HCT116 (cell line): Measurements from ENCODE around the gene PPP1R14C. TPM values are rescaled to one million over a fixed set of nuclear protein-coding genes. Genes with fewer than 3 reads are reported as not detected.

ENCODE experiments used
- ATAC-seq: fragments of 200-7000 bp; cut with Tn5 transposase; 2 replicates; pipeline ENCODE4 v1.9.1; 2020; ENCODE audit warnings: mild to moderate bottlenecking, moderate library complexity
- BruUV-seq: library from RNA; stranded (reverse); fragments of 400-500 nt; replicated peaks from 2 replicates; lab custom pipeline; 2021; lab: Mats Ljungman, UMichigan
- CTCF ChIA-PET: fragments of 300-600 bp; sonication (Branson Sonifier 250); formaldehyde crosslinking; loops from one replicate; lab custom pipeline; 2021; ENCODE audit warnings: antibody characterized with exemption; lab: Charles Lee
- POLR2A ChIA-PET: fragments of 300-600, 350-600 bp; sonication (Branson Sonifier 250); formaldehyde crosslinking; loops from one replicate; lab custom pipeline; 2021; ENCODE audit warnings: antibody characterized with exemption; lab: Charles Lee
- RAD21 ChIA-PET, 2 experiments: fragments of 300-600 bp; sonication (Branson Sonifier 250); formaldehyde crosslinking; loops; one replicate each; lab custom pipeline; 2023; ENCODE audit warnings: low total read pairs in 2 of 2; ENCODE audit not compliant: uncharacterized antibody in 2 of 2, unreplicated experiment in 2 of 2, low non-redundant PET in 1 of 2; lab: Charles Lee
- DNase-seq: peaks from one replicate; pipeline ENCODE4 v3.0.0-alpha.2; 2010; ENCODE audit warnings: low read depth, low spot score
- H2AFZ ChIP-seq: fragments of 200-600 bp; shearing (Covaris generic), sonication (generic); 2 replicates; pipeline ENCODE4 v1.6.1; 2017; ENCODE audit warnings: low read depth, mixed run types, mixed read lengths, antibody characterized with exemption, low read length; ENCODE audit not compliant: poor library complexity, severe bottlenecking
- H3K27ac ChIP-seq: 2 replicates; pipeline ENCODE4 v1.5.1; 2012; ENCODE audit warnings: low read depth, low read length
- H3K27me3 ChIP-seq: fragments of 200-600 bp; sonication (generic); 2 replicates; pipeline ENCODE4 v1.6.1; 2016; ENCODE audit warnings: mixed run types, low read length, mixed read lengths; ENCODE audit not compliant: insufficient read depth
- H3K36me3 ChIP-seq, 2 experiments: fragments of 200-500 bp in 1 of 2; fragments of 200-600 bp in 1 of 2; sonication (Bioruptor generic) in 1 of 2; sonication (generic) in 1 of 2; 2 replicates each; pipeline versions ENCODE4 v1.5.1 to v1.6.1; 2014 to 2016; ENCODE audit warnings: low read length in 2 of 2, inconsistent platforms in 1 of 2, mixed read lengths in 1 of 2, mixed run types in 1 of 2; ENCODE audit not compliant: insufficient read depth in 2 of 2, control insufficient read depth in 1 of 2
- H3K4me1 ChIP-seq, 2 experiments: fragments of 200-600 bp in 1 of 2; sonication (generic) in 1 of 2; 2 replicates each; pipeline versions ENCODE4 v1.5.1 to v1.6.1; 2012 to 2017; ENCODE audit warnings: low read length in 2 of 2, inconsistent platforms in 1 of 2, mild to moderate bottlenecking in 1 of 2, mixed read lengths in 1 of 2, mixed run types in 1 of 2, moderate library complexity in 1 of 2; ENCODE audit not compliant: insufficient read depth in 2 of 2, control insufficient read depth in 1 of 2
- H3K4me2 ChIP-seq: fragments of 200-600 bp; sonication (generic); 2 replicates; pipeline ENCODE4 v1.6.1; 2017; ENCODE audit warnings: mixed run types, low read length, mixed read lengths
- H3K4me3 ChIP-seq, 2 experiments: fragments of 200-600 bp in 1 of 2; sonication (generic) in 1 of 2; replicated peaks in 1 of 2; 2 replicates each; pipeline ENCODE4 v1.5.1; 2011 to 2016; ENCODE audit warnings: low read length in 2 of 2, control low read depth in 1 of 2, low read depth in 1 of 2, mild to moderate bottlenecking in 1 of 2, mixed read lengths in 1 of 2, mixed run types in 1 of 2
- H3K79me2 ChIP-seq: fragments of 200-600 bp; sonication (generic); 2 replicates; pipeline ENCODE4 v1.6.1; 2017; ENCODE audit warnings: mild to moderate bottlenecking, mixed run types, low read length, moderate library complexity, mixed read lengths; ENCODE audit not compliant: insufficient read depth
- H3K9ac ChIP-seq: fragments of 200-600 bp; sonication (generic); 2 replicates; pipeline ENCODE4 v1.6.1; 2016; ENCODE audit warnings: low read length, mixed read lengths
- H3K9me2 ChIP-seq: fragments of 200-600 bp; sonication (generic), shearing (Covaris generic); 2 replicates; pipeline ENCODE4 v1.6.1; 2017; ENCODE audit warnings: mixed run types, mild to moderate bottlenecking, moderate library complexity; ENCODE audit not compliant: insufficient read depth
- H3K9me3 ChIP-seq, 2 experiments: fragments of 200-500 bp in 1 of 2; fragments of 200-600 bp in 1 of 2; sonication (Bioruptor generic) in 1 of 2; sonication (generic) in 1 of 2; 2 replicates each; pipeline ENCODE4 v1.6.1; 2014 to 2017; ENCODE audit warnings: low read length in 2 of 2, mixed read lengths in 2 of 2, inconsistent platforms in 1 of 2, low read depth in 1 of 2, mild to moderate bottlenecking in 1 of 2, mixed run types in 1 of 2, moderate library complexity in 1 of 2; ENCODE audit not compliant: control insufficient read depth in 1 of 2, insufficient read depth in 1 of 2
- H4K20me1 ChIP-seq: fragments of 200-600 bp; sonication (generic), shearing (Covaris generic); 2 replicates; pipeline ENCODE4 v1.6.1; 2017; ENCODE audit warnings: mixed run types, mild to moderate bottlenecking, moderate library complexity; ENCODE audit not compliant: insufficient read depth
- CBX3 ChIP-seq: IDR thresholded peaks from 2 replicates; pipeline ENCODE4 v1.6.1; 2012; ENCODE audit warnings: low read depth
- CEBPB ChIP-seq: IDR thresholded peaks from 2 replicates; pipeline ENCODE4 v1.6.1; 2012; ENCODE audit warnings: low read depth
- EGR1 ChIP-seq: IDR thresholded peaks from 2 replicates; pipeline ENCODE4 v1.6.1; 2012; ENCODE audit warnings: low read depth
- ELF1 ChIP-seq: IDR thresholded peaks from 2 replicates; pipeline ENCODE4 v1.6.1; 2012; ENCODE audit warnings: low read depth, borderline replicate concordance
- EZH2 ChIP-seq: fragments of 200-600 bp; sonication (generic); IDR thresholded peaks from 2 replicates; pipeline ENCODE4 v1.6.1; 2017; ENCODE audit warnings: antibody characterized with exemption, mixed run types
- EZH2phosphoT487 ChIP-seq: fragments of 200-600 bp; IDR thresholded peaks from 2 replicates; pipeline ENCODE4 v1.6.1; 2018; ENCODE audit warnings: antibody characterized with exemption, borderline replicate concordance
- JUND ChIP-seq: IDR thresholded peaks from 2 replicates; pipeline ENCODE4 v1.6.1; 2012
- POLR2A ChIP-seq: IDR thresholded peaks from 2 replicates; pipeline ENCODE4 v1.7.0; 2011; ENCODE audit warnings: borderline replicate concordance; ENCODE audit not compliant: insufficient read depth, insufficient read length; ENCODE audit errors: extremely low read depth
- POLR2AphosphoS5 ChIP-seq: IDR thresholded peaks from 2 replicates; pipeline ENCODE4 v1.6.1; 2011; ENCODE audit warnings: mild to moderate bottlenecking, low read depth, low read length, moderate library complexity
- RAD21 ChIP-seq: IDR thresholded peaks from 2 replicates; pipeline ENCODE4 v1.6.1; 2012; ENCODE audit warnings: low read depth, mild to moderate bottlenecking
- SP1 ChIP-seq: IDR thresholded peaks from 2 replicates; pipeline ENCODE4 v1.6.1; 2012; ENCODE audit warnings: low read depth
- SRF ChIP-seq: IDR thresholded peaks from 2 replicates; pipeline ENCODE4 v1.6.1; 2012; ENCODE audit warnings: low read depth
- TCF7L2 ChIP-seq: IDR thresholded peaks from 2 replicates; pipeline ENCODE4 v1.7.0; 2011; ENCODE audit warnings: borderline replicate concordance, inconsistent platforms; ENCODE audit not compliant: insufficient read depth, insufficient read length; ENCODE audit errors: extremely low read depth
- ZFX ChIP-seq: fragments of 450-650 bp; IDR thresholded peaks from 2 replicates; pipeline ENCODE4 v1.6.1; 2017
- ZNF274 ChIP-seq: fragments of 200-500 bp; sonication (Bioruptor generic); IDR thresholded peaks from 2 replicates; pipeline ENCODE4 v1.6.1; 2014; ENCODE audit warnings: mild to moderate bottlenecking, low read depth, low read length, inconsistent platforms
- intact Hi-C: fragments of 100-400 bp; cut with micrococcal nuclease; formaldehyde crosslinking; loops from 2 replicates; pipeline ENCODE4 v1.10.0; 2022
- total RNA-seq: library from RNA; stranded (reverse); gene quantifications from one replicate; pipeline ENCODE4 v1.2.1, GENCODE V29; 2021; ENCODE audit not compliant: unreplicated experiment
- TF ChIP-seq, protein P1 (sequence below): IDR thresholded peaks from 2 replicates; pipeline ENCODE4 v1.6.1; 2012
- TF ChIP-seq, protein P2 (sequence below): IDR thresholded peaks from 2 replicates; pipeline ENCODE4 v1.6.1; 2011; ENCODE audit warnings: mild to moderate bottlenecking, low read length, moderate library complexity; ENCODE audit not compliant: insufficient replicate concordance; ENCODE audit errors: extremely low read depth
- TF ChIP-seq, protein P3 (sequence below): IDR thresholded peaks from 2 replicates; pipeline ENCODE4 v1.6.1; 2012
- TF ChIP-seq, protein P4 (sequence below): IDR thresholded peaks from 2 replicates; pipeline ENCODE4 v1.6.1; 2012; ENCODE audit warnings: low read depth
- TF ChIP-seq, protein P5 (sequence below), 3 experiments: fragments of 200-600 bp in 1 of 3; sonication (generic) in 1 of 3; IDR thresholded peaks in 2 of 3; conservative IDR thresholded peaks in 1 of 3; 2 replicates each; pipeline ENCODE4 v1.5.1; 2012 to 2017; ENCODE audit warnings: low read depth in 2 of 3, low read length in 2 of 3, antibody characterized with exemption in 1 of 3, borderline replicate concordance in 1 of 3, control low read depth in 1 of 3, mild to moderate bottlenecking in 1 of 3, mixed read lengths in 1 of 3, mixed run types in 1 of 3, moderate library complexity in 1 of 3; ENCODE audit not compliant: insufficient read depth in 1 of 3

The PPP1R14C gene
- total RNA-seq, 1 experiment from 2014 or later: 7.8 TPM

DNA sequence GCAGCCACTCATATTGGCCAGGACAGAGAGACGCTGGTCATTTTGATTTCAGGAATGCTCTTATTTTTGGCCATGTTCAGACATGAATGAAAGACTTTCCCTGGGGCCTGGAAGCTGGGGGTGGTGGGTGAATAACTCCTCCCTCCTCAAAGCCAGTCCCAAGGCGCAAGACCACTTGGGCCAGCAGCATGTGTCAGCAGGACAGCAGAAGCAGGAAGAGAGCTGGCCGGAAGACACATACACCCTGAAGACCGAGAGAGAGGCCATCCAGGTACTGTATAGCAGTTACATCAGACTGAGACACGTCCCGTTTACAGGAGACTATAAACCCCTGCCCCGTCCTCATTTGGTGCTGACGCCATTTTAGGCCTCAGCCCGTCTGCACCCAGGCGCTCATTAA, 44.7 kb upstream of the PPP1R14C start:
- no peak overlapping the region for H3K9ac ChIP-seq
- ATAC-seq (no peak), DNase-seq (no peak)
- POLR2A ChIA-PET: interaction anchor here (0.6 kb wide), 1 partner anchor 637 kb away, joined by 3 read pairs; no protein-coding TSS in a partner anchor
- no peak overlapping the region for H3K4me2 ChIP-seq
- H3K36me3 ChIP-seq: no peaks in the 10 kb centered on the region
- intact Hi-C loops: no loop called here
- H3K79me2 ChIP-seq: no peaks in the 10 kb centered on the region
- CTCF ChIA-PET: no interaction called here
- RAD21 ChIA-PET: no interaction called here
- no peak overlapping the region for H3K27ac ChIP-seq
- no peaks in the 10 kb centered on the region for H3K9me3 ChIP-seq
- no peaks in the 10 kb centered on the region for H3K9me2 ChIP-seq
- no peak for TF ChIP-seq SRF
- TF ChIP-seq SP1: no peak
- TF ChIP-seq, protein P1, sequence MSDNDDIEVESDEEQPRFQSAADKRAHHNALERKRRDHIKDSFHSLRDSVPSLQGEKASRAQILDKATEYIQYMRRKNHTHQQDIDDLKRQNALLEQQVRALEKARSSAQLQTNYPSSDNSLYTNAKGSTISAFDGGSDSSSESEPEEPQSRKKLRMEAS: no peak
- TF ChIP-seq, protein P2, sequence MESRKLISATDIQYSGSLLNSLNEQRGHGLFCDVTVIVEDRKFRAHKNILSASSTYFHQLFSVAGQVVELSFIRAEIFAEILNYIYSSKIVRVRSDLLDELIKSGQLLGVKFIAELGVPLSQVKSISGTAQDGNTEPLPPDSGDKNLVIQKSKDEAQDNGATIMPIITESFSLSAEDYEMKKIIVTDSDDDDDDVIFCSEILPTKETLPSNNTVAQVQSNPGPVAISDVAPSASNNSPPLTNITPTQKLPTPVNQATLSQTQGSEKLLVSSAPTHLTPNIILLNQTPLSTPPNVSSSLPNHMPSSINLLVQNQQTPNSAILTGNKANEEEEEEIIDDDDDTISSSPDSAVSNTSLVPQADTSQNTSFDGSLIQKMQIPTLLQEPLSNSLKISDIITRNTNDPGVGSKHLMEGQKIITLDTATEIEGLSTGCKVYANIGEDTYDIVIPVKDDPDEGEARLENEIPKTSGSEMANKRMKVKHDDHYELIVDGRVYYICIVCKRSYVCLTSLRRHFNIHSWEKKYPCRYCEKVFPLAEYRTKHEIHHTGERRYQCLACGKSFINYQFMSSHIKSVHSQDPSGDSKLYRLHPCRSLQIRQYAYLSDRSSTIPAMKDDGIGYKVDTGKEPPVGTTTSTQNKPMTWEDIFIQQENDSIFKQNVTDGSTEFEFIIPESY: no peak
- no peak for TF ChIP-seq EGR1
- TF ChIP-seq JUND: no peak
- TF ChIP-seq POLR2A: no peak
- TF ChIP-seq, protein P3, sequence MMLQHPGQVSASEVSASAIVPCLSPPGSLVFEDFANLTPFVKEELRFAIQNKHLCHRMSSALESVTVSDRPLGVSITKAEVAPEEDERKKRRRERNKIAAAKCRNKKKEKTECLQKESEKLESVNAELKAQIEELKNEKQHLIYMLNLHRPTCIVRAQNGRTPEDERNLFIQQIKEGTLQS: no peak
- no peak for TF ChIP-seq ZNF274
- TF ChIP-seq POLR2AphosphoS5: no peak
- no peak for TF ChIP-seq EZH2
- TF ChIP-seq CBX3: no peak
- no peak for TF ChIP-seq ZFX
- no peak for TF ChIP-seq ELF1
- TF ChIP-seq, protein P4, sequence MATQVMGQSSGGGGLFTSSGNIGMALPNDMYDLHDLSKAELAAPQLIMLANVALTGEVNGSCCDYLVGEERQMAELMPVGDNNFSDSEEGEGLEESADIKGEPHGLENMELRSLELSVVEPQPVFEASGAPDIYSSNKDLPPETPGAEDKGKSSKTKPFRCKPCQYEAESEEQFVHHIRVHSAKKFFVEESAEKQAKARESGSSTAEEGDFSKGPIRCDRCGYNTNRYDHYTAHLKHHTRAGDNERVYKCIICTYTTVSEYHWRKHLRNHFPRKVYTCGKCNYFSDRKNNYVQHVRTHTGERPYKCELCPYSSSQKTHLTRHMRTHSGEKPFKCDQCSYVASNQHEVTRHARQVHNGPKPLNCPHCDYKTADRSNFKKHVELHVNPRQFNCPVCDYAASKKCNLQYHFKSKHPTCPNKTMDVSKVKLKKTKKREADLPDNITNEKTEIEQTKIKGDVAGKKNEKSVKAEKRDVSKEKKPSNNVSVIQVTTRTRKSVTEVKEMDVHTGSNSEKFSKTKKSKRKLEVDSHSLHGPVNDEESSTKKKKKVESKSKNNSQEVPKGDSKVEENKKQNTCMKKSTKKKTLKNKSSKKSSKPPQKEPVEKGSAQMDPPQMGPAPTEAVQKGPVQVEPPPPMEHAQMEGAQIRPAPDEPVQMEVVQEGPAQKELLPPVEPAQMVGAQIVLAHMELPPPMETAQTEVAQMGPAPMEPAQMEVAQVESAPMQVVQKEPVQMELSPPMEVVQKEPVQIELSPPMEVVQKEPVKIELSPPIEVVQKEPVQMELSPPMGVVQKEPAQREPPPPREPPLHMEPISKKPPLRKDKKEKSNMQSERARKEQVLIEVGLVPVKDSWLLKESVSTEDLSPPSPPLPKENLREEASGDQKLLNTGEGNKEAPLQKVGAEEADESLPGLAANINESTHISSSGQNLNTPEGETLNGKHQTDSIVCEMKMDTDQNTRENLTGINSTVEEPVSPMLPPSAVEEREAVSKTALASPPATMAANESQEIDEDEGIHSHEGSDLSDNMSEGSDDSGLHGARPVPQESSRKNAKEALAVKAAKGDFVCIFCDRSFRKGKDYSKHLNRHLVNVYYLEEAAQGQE: no peak
- no peak for TF ChIP-seq TCF7L2
- no peak for TF ChIP-seq RAD21
- TF ChIP-seq EZH2phosphoT487: no peak
- no peak for TF ChIP-seq CEBPB
- TF ChIP-seq, protein P5, sequence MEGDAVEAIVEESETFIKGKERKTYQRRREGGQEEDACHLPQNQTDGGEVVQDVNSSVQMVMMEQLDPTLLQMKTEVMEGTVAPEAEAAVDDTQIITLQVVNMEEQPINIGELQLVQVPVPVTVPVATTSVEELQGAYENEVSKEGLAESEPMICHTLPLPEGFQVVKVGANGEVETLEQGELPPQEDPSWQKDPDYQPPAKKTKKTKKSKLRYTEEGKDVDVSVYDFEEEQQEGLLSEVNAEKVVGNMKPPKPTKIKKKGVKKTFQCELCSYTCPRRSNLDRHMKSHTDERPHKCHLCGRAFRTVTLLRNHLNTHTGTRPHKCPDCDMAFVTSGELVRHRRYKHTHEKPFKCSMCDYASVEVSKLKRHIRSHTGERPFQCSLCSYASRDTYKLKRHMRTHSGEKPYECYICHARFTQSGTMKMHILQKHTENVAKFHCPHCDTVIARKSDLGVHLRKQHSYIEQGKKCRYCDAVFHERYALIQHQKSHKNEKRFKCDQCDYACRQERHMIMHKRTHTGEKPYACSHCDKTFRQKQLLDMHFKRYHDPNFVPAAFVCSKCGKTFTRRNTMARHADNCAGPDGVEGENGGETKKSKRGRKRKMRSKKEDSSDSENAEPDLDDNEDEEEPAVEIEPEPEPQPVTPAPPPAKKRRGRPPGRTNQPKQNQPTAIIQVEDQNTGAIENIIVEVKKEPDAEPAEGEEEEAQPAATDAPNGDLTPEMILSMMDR (IDR thresholded peaks at IDR 0.05 in 2 of 3, conservative IDR thresholded peaks at IDR 0.05 in 1 of 3; ENCODE audit: borderline replicate concordance in 1 of 3, insufficient read depth in 1 of 3, low read depth in 2 of 3, low read length in 2 of 3): no peak
- H4K20me1 ChIP-seq: no peaks in the 10 kb centered on the region
- H3K4me1 ChIP-seq: no peaks in the 10 kb centered on the region
- BruUV-seq: no TSS peak
- peaks cover 4% of the 10 kb centered on the region; the same call in 1 of the 2 replicates for H3K27me3 ChIP-seq
- no peak overlapping the region for H2AFZ ChIP-seq
- H3K4me3 ChIP-seq: no peak overlapping the region
